Activated CD4-positive, alpha-beta T cell treated with anti-CD3 and anti-CD28 coated beads, Interleukin-2, Interleukin-6, amounts not matched to agents 100 ng/mL and 50 ng/mL, durations not matched to agents 16 hours and 8 hours (primary cell): ENCODE results near the gene NOTCH4.
A peak's percentile ranks its signal among the peaks of the same experiment; 100 is the strongest.

Experiments
- DNase-seq: peaks from one replicate; pipeline ENCODE4 v3.0.0-alpha.2; 2020

NOTCH4 gene

GRCh38 chr6:32158052-32158451, 65.8 kb downstream of the NOTCH4 start:
- no peak for DNase-seq

DNA sequence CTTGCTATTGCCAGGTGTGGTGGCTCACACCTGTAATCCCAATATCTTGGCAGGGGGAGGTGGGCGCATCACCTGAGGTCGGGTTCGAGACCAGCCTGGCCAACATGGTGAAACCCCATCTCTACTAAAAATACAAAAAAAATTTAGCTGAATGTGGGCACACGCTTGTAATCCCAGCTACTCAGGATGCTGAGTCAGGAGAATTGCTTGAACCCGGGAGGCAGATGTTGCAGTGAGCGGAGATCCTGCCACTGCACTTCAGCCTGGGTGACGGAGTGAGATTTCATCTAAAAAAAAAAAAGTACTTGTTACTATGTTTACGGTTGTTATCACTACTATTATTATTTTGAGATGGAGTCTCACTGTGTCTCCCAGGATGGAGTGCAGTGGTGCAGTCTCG, 67.0 kb downstream of the NOTCH4 start:
- DNase-seq, result no peak

- peak; percentile 66 for DNase-seq
These were observed 69.2 kb downstream of the NOTCH4 start for GRCh38 chr6:32154514-32155161.

DNA sequence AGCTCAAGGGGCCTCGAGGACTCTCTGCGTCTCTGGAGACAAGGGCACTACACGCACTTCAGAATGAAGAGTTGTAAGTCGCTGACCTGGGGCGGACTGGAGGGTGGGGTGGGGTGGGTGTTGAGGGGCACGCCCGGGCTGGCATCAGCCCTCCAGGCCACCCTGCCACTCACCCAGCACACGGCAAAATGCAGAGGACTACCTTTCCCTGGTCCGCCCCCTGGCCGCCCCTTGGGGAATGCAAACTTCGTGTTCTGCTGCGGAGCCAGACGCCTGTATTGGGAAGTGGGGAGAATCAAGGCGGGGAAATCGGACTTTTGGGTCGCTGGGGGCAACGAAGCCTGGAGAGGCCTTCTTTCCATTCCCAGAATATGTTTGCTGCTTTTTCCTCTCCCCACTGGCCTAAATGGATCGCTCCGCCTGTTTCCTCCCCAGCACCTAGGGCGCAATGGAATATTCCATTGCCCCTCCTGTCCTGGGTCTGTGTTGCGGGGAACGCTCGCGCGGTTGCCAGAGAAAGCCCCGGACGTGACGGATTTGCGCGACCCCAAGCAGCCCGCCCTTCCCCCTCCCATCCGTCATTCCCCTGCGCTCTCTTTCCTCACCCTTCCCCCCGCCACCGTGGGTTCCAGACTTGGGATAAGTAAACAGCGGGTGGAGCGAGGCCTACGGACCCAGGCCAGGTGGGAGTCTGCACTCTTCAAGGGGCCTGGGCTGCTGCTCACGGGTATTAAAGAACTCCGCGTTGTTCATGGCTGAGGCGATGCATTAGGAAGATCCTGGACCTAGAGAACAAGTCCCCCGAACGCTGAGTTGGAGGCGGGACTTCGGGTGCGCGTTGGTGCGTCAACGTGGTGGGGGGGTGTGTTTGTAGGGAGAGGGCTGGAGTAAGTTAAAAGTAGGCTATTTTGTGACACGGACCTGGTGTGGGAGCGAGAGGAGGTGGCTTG, 70.0 kb downstream of the NOTCH4 start, which contains the start of gene PPT2:
PPT2 (plus strand) TSS at position 578 of the 950 bp plus-strand sequence. CDS start 454 bp downstream, outside the sequence.
- DNase-seq, result peak; percentile 67

DNA sequence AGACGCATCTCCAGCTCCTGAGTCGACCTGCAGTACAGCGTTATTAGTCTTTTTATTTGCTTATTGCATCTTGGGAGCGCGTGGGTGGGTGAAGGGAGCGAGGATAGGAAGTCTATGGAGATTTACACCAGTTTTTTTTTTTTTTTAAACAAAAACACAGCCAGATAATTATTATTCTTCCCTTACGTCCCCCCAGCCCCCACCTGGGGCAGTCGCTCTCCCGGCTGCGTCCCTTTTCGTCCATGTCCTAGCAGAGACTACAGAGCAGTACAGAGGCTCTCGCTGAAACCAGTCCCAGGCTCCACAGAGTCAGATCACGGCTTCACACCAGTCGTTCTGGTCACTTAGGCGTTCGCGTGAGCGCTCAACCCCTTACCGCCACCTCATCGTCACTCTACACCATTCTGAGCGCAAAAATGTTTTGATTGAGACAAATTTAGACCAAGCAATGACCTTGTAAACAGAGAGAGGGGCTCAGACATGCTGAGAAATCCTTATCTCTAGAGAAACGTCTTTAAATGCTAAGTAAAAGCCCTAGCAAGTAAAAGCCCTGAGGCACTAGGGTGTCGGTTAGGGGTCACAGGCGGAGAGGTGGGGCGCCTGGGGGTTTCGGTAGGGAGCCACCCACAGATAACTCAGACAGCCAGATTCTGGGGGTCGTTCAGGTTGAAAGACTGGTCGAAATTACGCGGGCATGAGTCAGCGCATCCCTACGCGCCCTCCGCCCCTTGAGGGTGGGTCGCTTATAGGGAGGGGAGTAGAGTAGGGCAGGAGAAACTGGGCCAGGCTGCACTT, 70.9 kb downstream of the NOTCH4 start:
- DNase-seq, result no peak

GRCh38 chr6:32151863-32152768, 71.8 kb downstream of the NOTCH4 start, which contains the start of gene PRRT1:
TSS of gene PRRT1 (minus strand) at chr6:32151939. CDS start at chr6:32151827, 112 bp downstream.
- no peak for DNase-seq

DNA sequence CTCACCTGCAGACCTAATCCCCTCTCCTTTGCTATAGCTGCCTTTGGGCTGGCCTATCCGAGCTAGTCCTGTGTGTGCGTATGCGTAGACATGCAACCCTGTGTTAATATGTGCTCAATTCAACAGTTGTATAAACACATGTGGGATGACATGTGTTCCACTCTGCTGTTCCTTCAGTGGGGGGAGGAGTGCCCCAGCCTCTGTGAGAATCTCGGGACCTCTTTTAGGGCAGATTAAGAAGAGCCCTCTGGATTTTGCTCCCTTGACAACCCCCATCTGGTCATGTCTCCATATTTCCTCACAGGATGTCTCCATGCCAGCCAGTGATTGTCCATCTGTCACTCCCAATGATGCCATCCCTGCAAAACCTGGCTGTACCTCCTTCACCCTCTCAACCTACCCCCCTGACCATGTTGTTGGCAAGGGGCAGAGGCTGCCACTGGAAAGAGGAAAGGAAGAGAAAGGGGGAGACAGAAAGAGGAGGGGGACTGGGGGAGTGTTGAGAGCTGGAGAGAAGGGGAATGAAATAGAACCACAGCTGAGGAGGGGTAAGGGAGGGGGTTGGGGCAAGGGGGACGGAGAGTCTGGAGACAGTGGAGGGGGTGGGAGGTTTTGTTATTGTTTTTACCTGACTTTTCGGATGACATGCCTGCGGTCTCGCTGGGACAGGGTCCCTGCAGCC, 72.5 kb downstream of the NOTCH4 start:
- DNase-seq, result no peak

DNA sequence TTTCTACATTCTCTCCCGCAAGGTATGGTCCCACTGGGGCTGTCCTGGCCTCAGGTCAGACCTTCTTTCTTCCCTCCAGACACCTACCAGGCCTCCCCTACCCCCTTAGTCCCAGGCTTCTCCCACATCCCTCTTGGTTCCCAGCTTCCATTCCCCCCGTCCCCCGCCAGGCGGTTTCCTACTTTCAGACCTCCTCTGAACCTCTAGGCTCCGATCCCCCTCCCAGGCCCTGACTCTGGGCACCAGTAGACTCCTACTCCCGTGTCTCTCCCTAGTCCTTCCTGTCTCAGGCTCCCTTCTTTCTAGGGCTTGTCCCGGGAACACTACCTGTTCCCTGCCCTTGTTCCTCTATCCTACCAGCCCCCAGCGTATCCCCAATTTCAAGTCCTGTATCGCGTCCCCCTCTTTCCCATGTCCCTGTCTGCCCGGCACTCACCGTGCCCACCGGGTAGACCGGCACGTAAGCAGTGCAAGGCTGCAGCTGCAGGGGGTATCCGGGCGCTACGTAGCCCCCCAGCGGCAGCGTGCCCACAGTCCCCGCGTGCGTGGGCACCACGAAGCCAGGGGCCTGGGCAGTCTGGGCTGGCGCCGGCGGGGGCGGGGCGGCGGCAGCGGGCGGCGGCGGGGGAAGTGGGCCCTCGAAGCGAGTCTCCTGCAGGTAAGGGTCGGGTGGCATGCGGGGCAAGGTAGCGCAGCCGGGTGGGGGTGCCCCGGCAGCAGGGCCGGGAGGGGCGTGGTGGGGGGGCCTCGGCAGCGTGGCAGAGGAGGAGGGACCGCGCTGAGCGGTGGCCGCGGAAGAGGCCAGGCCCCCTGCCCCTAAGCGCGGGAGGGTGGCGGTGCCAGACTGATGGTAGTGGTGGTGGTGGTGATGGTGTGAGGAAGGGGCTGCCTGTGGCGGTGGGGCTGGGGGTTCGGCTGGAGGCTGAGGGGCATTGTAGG, 73.7 kb downstream of the NOTCH4 start:
- no peak for DNase-seq

- DNase-seq, result no peak
These were observed 74.6 kb downstream of the NOTCH4 start for GRCh38 chr6:32149092-32149755.

- peak; percentile 55 for DNase-seq
These were observed 75.4 kb downstream of the NOTCH4 start for GRCh38 chr6:32148289-32149091.

DNA sequence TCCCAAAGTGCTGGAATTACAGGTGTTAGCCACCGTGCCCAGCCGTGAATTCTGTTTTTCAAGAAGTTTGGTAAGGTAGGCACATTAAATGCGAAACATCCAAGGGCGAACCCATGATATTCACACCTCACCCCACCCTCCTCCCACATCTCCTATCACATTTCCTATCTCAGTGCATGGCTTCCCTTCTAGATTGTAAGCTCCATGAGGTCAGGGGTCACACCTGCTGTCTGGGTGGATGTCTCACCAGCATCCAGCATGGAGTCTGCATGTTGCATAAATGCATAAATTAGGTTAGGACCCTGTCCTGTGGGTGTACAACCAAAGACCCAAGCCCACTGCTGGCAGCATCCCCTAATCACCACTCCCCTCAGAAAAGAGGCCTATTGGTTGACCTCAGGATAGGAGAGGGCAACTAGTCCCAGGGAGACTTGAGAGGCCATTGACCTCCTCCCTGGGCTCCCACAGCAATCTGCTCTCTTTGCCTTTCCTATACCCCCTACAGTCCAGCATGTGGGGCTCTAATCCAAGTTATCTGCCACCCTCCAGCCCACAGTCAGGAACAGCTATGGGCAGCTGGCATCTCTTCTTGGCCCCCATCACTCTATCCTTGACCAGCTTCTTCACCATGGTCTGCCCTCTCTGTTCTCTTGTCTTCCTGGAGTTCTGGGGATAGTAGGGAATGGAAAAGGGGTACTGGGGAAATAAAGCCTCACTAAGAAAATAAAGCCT, 76.3 kb downstream of the NOTCH4 start:
- no peak for DNase-seq

DNA sequence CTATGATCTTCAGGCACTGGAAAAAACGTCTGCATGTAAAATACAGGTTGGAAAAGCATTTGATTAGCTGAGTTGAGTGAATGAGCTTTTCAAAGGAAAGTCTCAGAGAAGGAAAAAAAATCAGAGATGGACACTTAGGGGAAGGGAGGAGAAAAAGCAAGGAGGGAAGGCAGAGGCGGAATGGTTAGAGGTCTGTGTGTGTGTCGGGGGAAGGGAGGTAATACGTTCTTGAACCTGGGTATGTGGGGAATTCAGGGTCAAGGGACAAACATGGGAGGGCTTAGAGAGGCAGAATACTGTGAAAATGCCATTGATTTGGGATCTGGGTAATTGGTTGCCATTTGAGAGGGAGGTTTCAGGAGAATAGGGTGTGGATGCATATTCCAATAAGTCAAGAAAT, 77.2 kb downstream of the NOTCH4 start:
- DNase-seq, result no peak

DNA sequence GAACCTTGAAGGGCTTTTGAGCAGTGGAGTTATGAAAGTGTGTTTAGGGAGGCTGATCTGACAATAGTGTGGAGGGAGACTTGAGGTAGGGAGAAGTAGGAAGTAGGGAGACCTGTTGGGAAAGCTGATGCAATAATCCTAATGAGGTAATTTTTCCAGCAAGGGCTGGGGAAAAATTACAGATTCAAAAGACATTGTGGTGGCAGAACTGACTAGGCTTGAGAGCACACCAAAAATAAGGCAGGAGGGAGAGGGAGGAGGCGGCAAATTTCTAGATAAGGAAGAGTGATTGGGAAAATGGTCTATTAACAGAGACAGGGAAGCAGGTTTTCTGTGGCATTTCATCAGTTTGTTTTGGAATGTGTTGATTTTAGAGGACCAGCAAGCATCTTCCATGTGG, 77.6 kb downstream of the NOTCH4 start:
- no peak for DNase-seq
